SU-DHL-6 (cell line): Measurements from ENCODE around the gene ECI2.

Experiments used
- H2AFZ ChIP-seq: fragments of 200-600 bp; sonication (generic); 2 replicates; pipeline ENCODE4 v1.6.1; 2014; ENCODE audit warnings: low read depth, mild to moderate bottlenecking, moderate library complexity, mixed read lengths, antibody characterized with exemption, low read length; ENCODE audit not compliant: severe bottlenecking
- H3F3A ChIP-seq: fragments of 200-600 bp; shearing (Covaris generic); 2 replicates; pipeline ENCODE4 v1.6.0; 2016; ENCODE audit warnings: antibody characterized with exemption, mild to moderate bottlenecking; ENCODE audit not compliant: insufficient read depth
- H3K27ac ChIP-seq: fragments of 200-600 bp; sonication (generic); 2 replicates; pipeline ENCODE4 v1.5.1; 2016; ENCODE audit warnings: low read depth, mild to moderate bottlenecking, low read length, moderate library complexity, mixed read lengths
- H3K27me3 ChIP-seq: fragments of 200-600 bp; sonication (generic), shearing (Covaris generic); 2 replicates; pipeline ENCODE4 v1.6.0; 2014; ENCODE audit warnings: mild to moderate bottlenecking, low read length
- H3K36me3 ChIP-seq: fragments of 200-600 bp; sonication (generic); 2 replicates; pipeline ENCODE4 v1.6.1; 2014; ENCODE audit warnings: mild to moderate bottlenecking, low read length, mixed read lengths
- H3K4me2 ChIP-seq: fragments of 300-600, 200-600 bp; shearing (Covaris generic), sonication (generic); 2 replicates; pipeline ENCODE4 v1.6.0; 2014; ENCODE audit warnings: low read length, low read depth, mild to moderate bottlenecking; ENCODE audit not compliant: poor library complexity, severe bottlenecking
- H3K4me3 ChIP-seq: fragments of 200-600 bp; sonication (generic); 2 replicates; pipeline ENCODE4 v1.5.1; 2014; ENCODE audit warnings: antibody characterized with exemption, low read length, mild to moderate bottlenecking, mixed read lengths; ENCODE audit not compliant: insufficient read depth, poor library complexity, severe bottlenecking
- H3K79me2 ChIP-seq: fragments of 200-600 bp; sonication (generic); 2 replicates; pipeline ENCODE4 v1.6.1; 2014; ENCODE audit warnings: mild to moderate bottlenecking, low read length, moderate library complexity; ENCODE audit not compliant: insufficient read depth
- H3K9ac ChIP-seq: fragments of 200-600 bp; sonication (generic); 2 replicates; pipeline ENCODE4 v1.7.0; 2014; ENCODE audit warnings: mild to moderate bottlenecking, low read length
- H3K9me2 ChIP-seq: fragments of 200-600 bp; sonication (generic); replicated peaks from 2 replicates; pipeline ENCODE4 v1.6.1; 2014; ENCODE audit warnings: low read length; ENCODE audit not compliant: insufficient read depth
- H3K9me3 ChIP-seq: fragments of 200-600 bp; sonication (generic); 2 replicates; pipeline ENCODE4 v1.6.1; 2014; ENCODE audit warnings: low read length, mixed read lengths; ENCODE audit not compliant: insufficient read depth
- H4K20me1 ChIP-seq: fragments of 200-600 bp; sonication (generic); 2 replicates; pipeline ENCODE4 v1.6.1; 2014; ENCODE audit warnings: low read depth, mild to moderate bottlenecking, antibody characterized with exemption, low read length, moderate library complexity, mixed read lengths
- CTCF ChIP-seq: fragments of 200-600 bp; sonication (generic); IDR thresholded peaks from one replicate; pipeline ENCODE4 v1.5.1; 2017; ENCODE audit warnings: antibody characterized with exemption, mild to moderate bottlenecking, low read length, moderate library complexity; ENCODE audit not compliant: insufficient read depth, poor library complexity, severe bottlenecking
- EZH2phosphoT487 ChIP-seq: fragments of 200-600 bp; sonication (generic), shearing (Covaris generic); conservative IDR thresholded peaks from 2 replicates; pipeline ENCODE4 v1.6.1; 2018; ENCODE audit warnings: mild to moderate bottlenecking, antibody characterized with exemption, low read length, moderate library complexity, mixed read lengths

Gene ECI2

GRCh38 chr6:4069199-4069598, 66.2 kb downstream of the ECI2 start:
- no peaks in the 10 kb centered on the region for H3K9me3 ChIP-seq
- no peak overlapping the region for H2AFZ ChIP-seq
- TF ChIP-seq EZH2phosphoT487 (no peak), CTCF (no peak)
- no peak overlapping the region for H3K4me2 ChIP-seq
- no peak overlapping the region for H3K4me3 ChIP-seq
- H3K9ac ChIP-seq: no peak overlapping the region
- H4K20me1 ChIP-seq: peaks cover 6% of the 10 kb centered on the region; the same call in 1 of the 2 replicates
- H3K27ac ChIP-seq: no peak overlapping the region
- no peaks in the 10 kb centered on the region for H3K27me3 ChIP-seq
- peaks cover 21% of the 10 kb centered on the region for H3F3A ChIP-seq
- H3K9me2 ChIP-seq: no peaks in the 10 kb centered on the region
- peaks cover 8% of the 10 kb centered on the region for H3K36me3 ChIP-seq
- H3K79me2 ChIP-seq: no peaks in the 10 kb centered on the region

- Histone ChIP-seq H3K4me3 (no peak overlapping the region), H3K79me2 (no peaks in the 10 kb centered on the region), H3K27ac (no peak overlapping the region), H3K9me2 (no peaks in the 10 kb centered on the region), H4K20me1 (peaks cover 11% of the 10 kb centered on the region; the same call in 1 of the 2 replicates), H3K9ac (no peak overlapping the region), H3F3A (peaks cover 36% of the 10 kb centered on the region), H3K36me3 (peaks cover 23% of the 10 kb centered on the region), H3K4me2 (no peak overlapping the region), H3K9me3 (no peaks in the 10 kb centered on the region), H2AFZ (no peak overlapping the region), H3K27me3 (no peaks in the 10 kb centered on the region)
- TF ChIP-seq CTCF (no peak), EZH2phosphoT487 (no peak)
These were observed 67.7 kb downstream of the ECI2 start for GRCh38 chr6:4067673-4068072.

GRCh38 chr6:4066029-4066755, 69.2 kb downstream of the ECI2 start:
- Histone ChIP-seq H3K9ac (no peak overlapping the region), H3K79me2 (no peaks in the 10 kb centered on the region), H2AFZ (no peak overlapping the region), H3F3A (peaks cover 48% of the 10 kb centered on the region), H3K9me2 (no peaks in the 10 kb centered on the region), H3K4me3 (no peak overlapping the region), H3K9me3 (no peaks in the 10 kb centered on the region), H3K4me2 (no peak overlapping the region), H3K27ac (no peak overlapping the region), H4K20me1 (peaks cover 11% of the 10 kb centered on the region; the same call in 1 of the 2 replicates), H3K27me3 (no peaks in the 10 kb centered on the region), H3K36me3 (peaks cover 38% of the 10 kb centered on the region)
- TF ChIP-seq CTCF (no peak), EZH2phosphoT487 (no peak)
